Measurements from ENCODE around the gene MORC1. TPM values are rescaled to one million over a fixed set of nuclear protein-coding genes. Genes with fewer than 3 reads are reported as not detected.

Gene MORC1
- total and polyA plus RNA-seq, 9 donors, result 0.05 to 0.52 (median 0.12) TPM; not detected in 4

GRCh38 chr3:109059264-109059663, 58.7 kb downstream of the MORC1 start:
- H3K9me3 ChIP-seq, result no peaks in the 10 kb centered on the region
- H3K27me3 ChIP-seq, result no peaks in the 10 kb centered on the region
- H3K4me1 ChIP-seq (ENCODE audit: insufficient read depth), result no peaks in the 10 kb centered on the region
- TF ChIP-seq POLR2A (IDR thresholded peaks at IDR 0.05) (no peak), CTCF (IDR thresholded peaks at IDR 0.05) (no peak), EP300 (IDR thresholded peaks at IDR 0.05) (no peak)
- DNase-seq, result no peak
- H3K27ac ChIP-seq, result no peak overlapping the region
- no peak overlapping the region for H3K4me3 ChIP-seq
- WGBS, 3 donors, result 8 to 18% (median 13%) methylated on average over 5 of the region's 5 CpGs
- H3K36me3 ChIP-seq, result no peaks in the 10 kb centered on the region
- intact Hi-C loops (cut with DNase I), result no loop called here

GRCh38 chr3:109057616-109058015, 60.3 kb downstream of the MORC1 start:
- TF ChIP-seq EP300 (IDR thresholded peaks at IDR 0.05) (no peak), CTCF (IDR thresholded peaks at IDR 0.05) (no peak), POLR2A (IDR thresholded peaks at IDR 0.05) (no peak)
- Histone ChIP-seq H3K27me3 (no peaks in the 10 kb centered on the region), H3K9me3 (no peaks in the 10 kb centered on the region), H3K27ac (no peak overlapping the region), H3K4me1 (ENCODE audit: insufficient read depth) (no peaks in the 10 kb centered on the region), H3K36me3 (no peaks in the 10 kb centered on the region), H3K4me3 (no peak overlapping the region)
- intact Hi-C loops (cut with DNase I), result no loop called here
- WGBS, 3 donors, result 77 to 85% (median 80%) methylated on average over 3 of the region's 3 CpGs
- no peak for DNase-seq

GRCh38 chr3:109057056-109057455, 60.9 kb downstream of the MORC1 start:
- Histone ChIP-seq H3K36me3 (no peaks in the 10 kb centered on the region), H3K27me3 (no peaks in the 10 kb centered on the region), H3K4me1 (ENCODE audit: insufficient read depth) (no peaks in the 10 kb centered on the region), H3K9me3 (no peaks in the 10 kb centered on the region), H3K4me3 (no peak overlapping the region), H3K27ac (no peak overlapping the region)
- no peak for DNase-seq
- TF ChIP-seq POLR2A (IDR thresholded peaks at IDR 0.05) (no peak), CTCF (IDR thresholded peaks at IDR 0.05) (no peak), EP300 (IDR thresholded peaks at IDR 0.05) (no peak)
- 67 to 85% (median 68%) methylated on average over 3 of the region's 3 CpGs for WGBS, 3 donors
- intact Hi-C loops (cut with DNase I), result no loop called here

- intact Hi-C loops (cut with DNase I), result no loop called here
- no peaks in the 10 kb centered on the region for H3K27me3 ChIP-seq
- H3K27ac ChIP-seq, result no peak overlapping the region
- no peak for DNase-seq
- no peak overlapping the region for H3K4me3 ChIP-seq
- no peaks in the 10 kb centered on the region for H3K9me3 ChIP-seq
- no peak for TF ChIP-seq EP300 (IDR thresholded peaks at IDR 0.05)
- no peak for TF ChIP-seq POLR2A (IDR thresholded peaks at IDR 0.05)
- H3K4me1 ChIP-seq (ENCODE audit: insufficient read depth), result no peaks in the 10 kb centered on the region
- WGBS, 3 donors, result 51 to 67% (median 63%) methylated on average over 3 of the region's 3 CpGs
- no peaks in the 10 kb centered on the region for H3K36me3 ChIP-seq
Measured at GRCh38 chr3:109050591-109051167, 67.3 kb downstream of the MORC1 start.

- 91 to 96% (median 92%) methylated on average over 2 of the region's 2 CpGs for WGBS, 3 donors
- Histone ChIP-seq H3K27me3 (no peaks in the 10 kb centered on the region), H3K27ac (no peak overlapping the region), H3K4me1 (ENCODE audit: insufficient read depth) (no peaks in the 10 kb centered on the region), H3K9me3 (no peaks in the 10 kb centered on the region), H3K4me3 (no peak overlapping the region), H3K36me3 (no peaks in the 10 kb centered on the region)
- TF ChIP-seq EP300 (IDR thresholded peaks at IDR 0.05), result no peak
- no peak for TF ChIP-seq POLR2A (IDR thresholded peaks at IDR 0.05)
- TF ChIP-seq CTCF (IDR thresholded peaks at IDR 0.05), result no peak
- intact Hi-C loops (cut with DNase I), result no loop called here
- no peak for DNase-seq
Measured at GRCh38 chr3:109047366-109047765, 70.6 kb downstream of the MORC1 start.
